ENCODE measurements around the gene RPUSD1. TPM values are rescaled to one million over a fixed set of nuclear protein-coding genes. Genes with fewer than 3 reads are reported as not detected.

Gene RPUSD1
- total and polyA plus RNA-seq, 4 donors: 6.8 to 20.3 (median 12.8) TPM

GRCh38 chr16:792221-792995 is 4.2 kb upstream of the RPUSD1 start:
- intact Hi-C loops (cut with DNase I): no loop called here
- ATAC-seq (ENCODE audit: low FRiP score) (no peak), DNase-seq (no peak)
- Histone ChIP-seq H3K27ac (ENCODE audit: low read depth in 1 of 2, low read length in 2 of 2) (no peak overlapping the region), H3K9me3 (ENCODE audit: control insufficient read depth, low read length) (no peaks in the 10 kb centered on the region), H3K27me3 (ENCODE audit: control insufficient read depth in 1 of 2, insufficient read depth in 2 of 2, low read length in 1 of 2) (no peaks in the 10 kb centered on the region), H3K4me3 (ENCODE audit: low read length in 2 of 2) (no peak overlapping the region), H3K4me1 (ENCODE audit: control insufficient read depth in 1 of 2, insufficient read depth in 2 of 2, low read length in 2 of 2) (no peaks in the 10 kb centered on the region), H3K36me3 (ENCODE audit: control insufficient read depth in 1 of 2, insufficient read depth in 2 of 2, low read length in 1 of 2) (no peaks in the 10 kb centered on the region)
- WGBS, 2 donors: 89 to 94% methylated on average over 46 of the region's 46 CpGs

- 96% methylated on average over 23 of the region's 23 CpGs for WGBS, 2 donors
These were observed 3.0 kb upstream of the RPUSD1 start for GRCh38 chr16:791131-791530.

GRCh38 chr16:790086-790485 is 1.9 kb upstream of the RPUSD1 start:
- intact Hi-C loops (cut with DNase I): no loop called here
- Histone ChIP-seq H3K9me3 (ENCODE audit: control insufficient read depth, low read length) (no peaks in the 10 kb centered on the region), H3K27ac (ENCODE audit: low read depth in 1 of 2, low read length in 2 of 2) (no peak overlapping the region), H3K4me3 (ENCODE audit: low read length in 2 of 2) (no peak overlapping the region), H3K36me3 (ENCODE audit: control insufficient read depth in 1 of 2, insufficient read depth in 2 of 2, low read length in 1 of 2) (no peaks in the 10 kb centered on the region), H3K27me3 (ENCODE audit: control insufficient read depth in 1 of 2, insufficient read depth in 2 of 2, low read length in 1 of 2) (no peaks in the 10 kb centered on the region), H3K4me1 (ENCODE audit: control insufficient read depth in 1 of 2, insufficient read depth in 2 of 2, low read length in 2 of 2) (no peaks in the 10 kb centered on the region)
- DNase-seq: no peak
- 94% methylated on average over 17 of the region's 17 CpGs for WGBS, 2 donors
- ATAC-seq (ENCODE audit: low FRiP score): no peak

More at GRCh38 chr16:791131-791530, 3.0 kb upstream of the RPUSD1 start:
- Histone ChIP-seq H3K27me3 (ENCODE audit: control insufficient read depth in 1 of 2, insufficient read depth in 2 of 2, low read length in 1 of 2) (no peaks in the 10 kb centered on the region), H3K9me3 (ENCODE audit: control insufficient read depth, low read length) (no peaks in the 10 kb centered on the region), H3K4me1 (ENCODE audit: control insufficient read depth in 1 of 2, insufficient read depth in 2 of 2, low read length in 2 of 2) (no peaks in the 10 kb centered on the region), H3K36me3 (ENCODE audit: control insufficient read depth in 1 of 2, insufficient read depth in 2 of 2, low read length in 1 of 2) (no peaks in the 10 kb centered on the region), H3K27ac (ENCODE audit: low read depth in 1 of 2, low read length in 2 of 2) (no peak overlapping the region), H3K4me3 (ENCODE audit: low read length in 2 of 2) (no peak overlapping the region)
- intact Hi-C loops (cut with DNase I): no loop called here
- DNase-seq: no peak
- no peak for ATAC-seq (ENCODE audit: low FRiP score)

- 70 to 73% methylated on average over 24 to 33 of the region's 33 CpGs for WGBS, 2 donors
- Histone ChIP-seq H3K4me3 (ENCODE audit: low read length in 2 of 2) (no peak overlapping the region), H3K27ac (ENCODE audit: low read depth in 1 of 2, low read length in 2 of 2) (no peak overlapping the region), H3K36me3 (ENCODE audit: control insufficient read depth in 1 of 2, insufficient read depth in 2 of 2, low read length in 1 of 2) (no peaks in the 10 kb centered on the region), H3K27me3 (ENCODE audit: control insufficient read depth in 1 of 2, insufficient read depth in 2 of 2, low read length in 1 of 2) (no peaks in the 10 kb centered on the region), H3K4me1 (ENCODE audit: control insufficient read depth in 1 of 2, insufficient read depth in 2 of 2, low read length in 2 of 2) (no peaks in the 10 kb centered on the region), H3K9me3 (ENCODE audit: control insufficient read depth, low read length) (no peaks in the 10 kb centered on the region)
- DNase-seq (no peak), ATAC-seq (ENCODE audit: low FRiP score) (no peak)
- intact Hi-C loops (cut with DNase I): loop anchor here in 1 of 2 donors (5.0 kb wide), 1 partner anchor 77 kb away; no protein-coding TSS in a partner anchor
These were observed 1.1 kb upstream of the RPUSD1 start for GRCh38 chr16:789191-789850.

GRCh38 chr16:788399-789126 is 382 bp upstream of the RPUSD1 start, which contains the start of gene CHTF18:
TSS of gene CHTF18 (plus strand) at chr16:788620. CDS start at chr16:788685, 65 bp downstream.
- Histone ChIP-seq H3K4me1 (ENCODE audit: control insufficient read depth in 1 of 2, insufficient read depth in 2 of 2, low read length in 2 of 2) (no peaks in the 10 kb centered on the region), H3K9me3 (ENCODE audit: control insufficient read depth, low read length) (no peaks in the 10 kb centered on the region), H3K36me3 (ENCODE audit: control insufficient read depth in 1 of 2, insufficient read depth in 2 of 2, low read length in 1 of 2) (no peaks in the 10 kb centered on the region), H3K27me3 (ENCODE audit: control insufficient read depth in 1 of 2, insufficient read depth in 2 of 2, low read length in 1 of 2) (no peaks in the 10 kb centered on the region), H3K27ac (ENCODE audit: low read depth in 1 of 2, low read length in 2 of 2) (no peak within 1 kb of the TSS), H3K4me3 (ENCODE audit: low read length in 2 of 2) (peak within 1 kb of the TSS; percentile 46 to 70)
- 0 to 1% methylated on average over 42 to 97 of the region's 97 CpGs for WGBS, 2 donors
- intact Hi-C loops (cut with DNase I): loop anchor here in 1 of 2 donors (5.0 kb wide), 1 partner anchor 76 kb away; no protein-coding TSS in a partner anchor
- ATAC-seq (ENCODE audit: low FRiP score): peak; percentile 93
- peak; percentile 94 to 97 for DNase-seq

GRCh38 chr16:787321-787966 is 737 bp downstream of the RPUSD1 start:
- intact Hi-C loops (cut with DNase I): loop anchor here in 1 of 2 donors (5.0 kb wide), 1 partner anchor 75 kb away; no protein-coding TSS in a partner anchor
- H3K4me3 ChIP-seq (ENCODE audit: low read length in 2 of 2): peak overlapping the region; percentile 46 to 70
- H3K27ac ChIP-seq (ENCODE audit: low read depth in 1 of 2, low read length in 2 of 2): no peak overlapping the region
- DNase-seq (no peak), ATAC-seq (ENCODE audit: low FRiP score) (no peak)
- H3K27me3 ChIP-seq (ENCODE audit: control insufficient read depth in 1 of 2, insufficient read depth in 2 of 2, low read length in 1 of 2): no peaks in the 10 kb centered on the region
- no peaks in the 10 kb centered on the region for H3K36me3 ChIP-seq (ENCODE audit: control insufficient read depth in 1 of 2, insufficient read depth in 2 of 2, low read length in 1 of 2)
- no peaks in the 10 kb centered on the region for H3K4me1 ChIP-seq (ENCODE audit: control insufficient read depth in 1 of 2, insufficient read depth in 2 of 2, low read length in 2 of 2)
- no peaks in the 10 kb centered on the region for H3K9me3 ChIP-seq (ENCODE audit: control insufficient read depth, low read length)
- 42% methylated on average over 45 to 47 of the region's 47 CpGs for WGBS, 2 donors

- no peaks in the 10 kb centered on the region for H3K9me3 ChIP-seq (ENCODE audit: control insufficient read depth, low read length)
- H3K4me1 ChIP-seq (ENCODE audit: control insufficient read depth in 1 of 2, insufficient read depth in 2 of 2, low read length in 2 of 2): no peaks in the 10 kb centered on the region
- WGBS, 2 donors: 65 to 68% methylated on average over 57 to 58 of the region's 58 CpGs
- peak; percentile 75 to 91 for DNase-seq
- H3K36me3 ChIP-seq (ENCODE audit: control insufficient read depth in 1 of 2, insufficient read depth in 2 of 2, low read length in 1 of 2): no peaks in the 10 kb centered on the region
- no peaks in the 10 kb centered on the region for H3K27me3 ChIP-seq (ENCODE audit: control insufficient read depth in 1 of 2, insufficient read depth in 2 of 2, low read length in 1 of 2)
- intact Hi-C loops (cut with DNase I): loop anchor here (1.0 to 5.0 kb wide), 2 partner anchors 74 to 75 kb away; no protein-coding TSS in a partner anchor
- H3K4me3 ChIP-seq (ENCODE audit: low read length in 2 of 2): no peak overlapping the region
- no peak for ATAC-seq (ENCODE audit: low FRiP score)
- no peak overlapping the region for H3K27ac ChIP-seq (ENCODE audit: low read depth in 1 of 2, low read length in 2 of 2)
These were observed 2.3 kb downstream of the RPUSD1 start for GRCh38 chr16:785563-786535.

Measured in aorta (tissue), 5 donors.